H9 (cell line): Measurements from ENCODE around the gene RAB11FIP4. TPM values are rescaled to one million over a fixed set of nuclear protein-coding genes. Genes with fewer than 3 reads are reported as not detected.

Experiments
- DNase-seq: peaks from one replicate; pipeline ENCODE4 v3.0.0-alpha.2; 2017
- H2AFZ ChIP-seq: one replicate; pipeline ENCODE4 v1.6.1; 2013; ENCODE audit warnings: mild to moderate bottlenecking, low read length, control low read depth, moderate library complexity
- H2AK5ac ChIP-seq: 2 replicates; pipeline ENCODE4 v1.6.1; 2013; ENCODE audit warnings: low read length, control low read depth, mixed read lengths; ENCODE audit not compliant: insufficient read length
- H2BK120ac ChIP-seq: one replicate; pipeline ENCODE4 v1.6.1; 2013; ENCODE audit warnings: low read depth, mild to moderate bottlenecking, low read length, control low read depth, inconsistent platforms; ENCODE audit not compliant: poor library complexity, severe bottlenecking
- H2BK12ac ChIP-seq: 2 replicates; pipeline ENCODE4 v1.6.1; 2013; ENCODE audit warnings: low read length, control low read depth, mixed read lengths, low read depth; ENCODE audit not compliant: insufficient read length
- H2BK15ac ChIP-seq: 2 replicates; pipeline ENCODE4 v1.6.1; 2013; ENCODE audit warnings: low read depth, low read length, control low read depth
- H2BK20ac ChIP-seq: one replicate; pipeline ENCODE4 v1.6.1; 2013; ENCODE audit warnings: low read depth, mild to moderate bottlenecking, low read length, control low read depth, inconsistent platforms; ENCODE audit not compliant: poor library complexity, severe bottlenecking
- H2BK5ac ChIP-seq: 2 replicates; pipeline ENCODE4 v1.6.1; 2013; ENCODE audit warnings: low read length, control low read depth, mixed read lengths; ENCODE audit not compliant: insufficient read length
- H3K14ac ChIP-seq: 2 replicates; pipeline ENCODE4 v1.6.1; 2013; ENCODE audit warnings: low read length, control low read depth; ENCODE audit not compliant: insufficient read depth
- H3K18ac ChIP-seq: 2 replicates; pipeline ENCODE4 v1.6.1; 2013; ENCODE audit warnings: low read depth, mild to moderate bottlenecking, mixed read lengths, low read length, control low read depth; ENCODE audit not compliant: insufficient read length
- H3K23ac ChIP-seq: 2 replicates; pipeline ENCODE4 v1.6.1; 2013; ENCODE audit warnings: low read length, control low read depth, mixed read lengths, low read depth; ENCODE audit not compliant: insufficient read length
- H3K23me2 ChIP-seq: 2 replicates; pipeline ENCODE4 v1.6.1; 2013; ENCODE audit warnings: low read depth, mild to moderate bottlenecking, mixed read lengths, low read length, control low read depth; ENCODE audit not compliant: insufficient read length, poor library complexity, severe bottlenecking
- H3K27ac ChIP-seq: 2 replicates; pipeline ENCODE4 v1.5.1; 2013; ENCODE audit warnings: low read length, control low read depth, mixed read lengths, low read depth; ENCODE audit not compliant: insufficient read length
- H3K27me3 ChIP-seq: 2 replicates; pipeline ENCODE4 v1.6.1; 2013; ENCODE audit warnings: low read length, control low read depth, inconsistent platforms; ENCODE audit not compliant: insufficient read depth
- H3K4ac ChIP-seq: 2 replicates; pipeline ENCODE4 v1.6.1; 2013; ENCODE audit warnings: low read depth, mild to moderate bottlenecking, control low read depth, inconsistent platforms, low read length, moderate library complexity
- H3K4me1 ChIP-seq: 2 replicates; pipeline ENCODE4 v1.6.1; 2013; ENCODE audit warnings: low read length, control low read depth, inconsistent platforms; ENCODE audit not compliant: insufficient read depth
- H3K4me2 ChIP-seq: 2 replicates; pipeline ENCODE4 v1.6.1; 2013; ENCODE audit warnings: low read length, control low read depth, mixed read lengths; ENCODE audit not compliant: insufficient read length, insufficient read depth
- H3K56ac ChIP-seq: 2 replicates; pipeline ENCODE4 v1.6.1; 2013; ENCODE audit warnings: low read depth, mild to moderate bottlenecking, mixed read lengths, low read length, control low read depth; ENCODE audit not compliant: insufficient read length
- H3K79me1 ChIP-seq: 2 replicates; pipeline ENCODE4 v1.6.1; 2013; ENCODE audit warnings: low read depth, mild to moderate bottlenecking, moderate library complexity, low read length, control low read depth, inconsistent platforms; ENCODE audit not compliant: insufficient read depth, poor library complexity, severe bottlenecking
- H3K79me2 ChIP-seq: 2 replicates; pipeline ENCODE4 v1.6.1; 2013; ENCODE audit warnings: low read length, control low read depth, inconsistent platforms; ENCODE audit not compliant: insufficient read depth
- H3K9ac ChIP-seq: 2 replicates; pipeline ENCODE4 v1.6.1; 2013; ENCODE audit warnings: low read length, control low read depth, mixed read lengths; ENCODE audit not compliant: insufficient read length; ENCODE audit errors: extremely low read depth
- H3K9me3 ChIP-seq: one replicate; pipeline ENCODE4 v1.6.1; 2013; ENCODE audit warnings: low read depth, low read length, inconsistent platforms; ENCODE audit not compliant: control insufficient read depth
- H3T11ph ChIP-seq: one replicate; pipeline ENCODE4 v1.6.1; 2013; ENCODE audit warnings: mild to moderate bottlenecking, low read length, control low read depth, inconsistent platforms
- H4K20me1 ChIP-seq: one replicate; pipeline ENCODE4 v1.6.1; 2013; ENCODE audit not compliant: control insufficient read depth, insufficient read length, insufficient read depth
- H4K5ac ChIP-seq: 2 replicates; pipeline ENCODE4 v1.6.1; 2013; ENCODE audit warnings: low read depth, mild to moderate bottlenecking, mixed read lengths, low read length, control low read depth; ENCODE audit not compliant: insufficient read length
- H4K8ac ChIP-seq: replicated peaks from 2 replicates; pipeline ENCODE4 v1.6.1; 2013; ENCODE audit warnings: low read length, control low read depth, mixed read lengths, low read depth; ENCODE audit not compliant: insufficient read length
- H4K91ac ChIP-seq: 2 replicates; pipeline ENCODE4 v1.6.1; 2013; ENCODE audit warnings: low read depth, mild to moderate bottlenecking, moderate library complexity, mixed read lengths, low read length, control low read depth; ENCODE audit not compliant: insufficient read length
- H3K27ac Mint-ChIP-seq, 3 experiments: 2 replicates in 2 of 3; 3 replicates in 1 of 3; pipeline ENCODE4 v1.8.0; 2020 to 2021; ENCODE audit warnings: mixed read lengths in 3 of 3, mild to moderate bottlenecking in 1 of 3, moderate library complexity in 1 of 3
- H3K27me3 Mint-ChIP-seq: 2 replicates; pipeline ENCODE4 v1.8.0; 2021; ENCODE audit warnings: low read depth, mild to moderate bottlenecking, moderate library complexity, mixed read lengths
- H3K36me3 Mint-ChIP-seq, 3 experiments: 2 replicates in 2 of 3; 3 replicates in 1 of 3; pipeline ENCODE4 v1.8.0; 2020 to 2021; ENCODE audit warnings: low read depth in 3 of 3, mixed read lengths in 3 of 3; ENCODE audit not compliant: insufficient read depth in 1 of 3
- H3K4me1 Mint-ChIP-seq, 2 experiments: 2 replicates each; pipeline ENCODE4 v1.8.0; 2020; ENCODE audit warnings: mixed read lengths in 2 of 2
- H3K4me3 Mint-ChIP-seq, 2 experiments: 2 replicates in 1 of 2; 3 replicates in 1 of 2; pipeline ENCODE4 v1.8.0; 2020 to 2021; ENCODE audit warnings: mild to moderate bottlenecking in 2 of 2, mixed read lengths in 2 of 2, moderate library complexity in 1 of 2
- H3K9me3 Mint-ChIP-seq, 2 experiments: 2 replicates in 1 of 2; 3 replicates in 1 of 2; pipeline ENCODE4 v1.8.0; 2020; ENCODE audit warnings: mild to moderate bottlenecking in 2 of 2, mixed read lengths in 2 of 2, moderate library complexity in 1 of 2
- CTCF ChIP-seq: fragments of 200-600 bp; sonication (generic); conservative IDR thresholded peaks from 3 replicates; pipeline ENCODE4 v1.8.0; 2021; ENCODE audit warnings: antibody characterized with exemption, mild to moderate bottlenecking
- WGBS: extraction: QIAGEN DNeasy Blood & Tissue Kit; methylation state at CpG from one replicate; pipeline ENCODE4 v1.1.7; 2013; ENCODE audit warnings: missing lambda C conversion rate, low lambda C conversion rate, mixed read lengths; ENCODE audit not compliant: insufficient read length; ENCODE audit errors: extremely low coverage; 5-methylcytosine and 5-hydroxymethylcytosine counted together
- total RNA-seq: library from RNA; stranded (reverse); gene quantifications from 2 replicates; pipeline ENCODE4 v1.2.1, GENCODE V29; 2021

RAB11FIP4 gene
- total RNA-seq, 1 experiment from 2014 or later = 25.7 TPM

- H3K36me3 Mint-ChIP-seq = peaks cover 0 to under 1% (median 0%) of the 10 kb centered on the region in 3 experiments; a peak in 3 of 7 replicates
- Histone ChIP-seq H3K9me3 (no peaks in the 10 kb centered on the region), H3K56ac (no peak overlapping the region), H3K14ac (no peak overlapping the region; the same call in 1 of the 2 replicates), H3K9ac (no peak overlapping the region), H2AK5ac (no peak overlapping the region), H4K20me1 (peaks cover 4% of the 10 kb centered on the region), H2BK120ac (no peak overlapping the region), H3K79me2 (no peaks in the 10 kb centered on the region), H3K18ac (no peak overlapping the region), H3K23ac (no peak overlapping the region), H4K8ac (no peak overlapping the region), H3K79me1 (peaks cover 5% of the 10 kb centered on the region), H2BK5ac (no peak overlapping the region), H3K27ac (no peak overlapping the region), H2BK12ac (no peak overlapping the region), H3K4me1 (no peaks in the 10 kb centered on the region), H3K4me2 (no peak overlapping the region), H4K5ac (no peak overlapping the region), H3K4ac (no peak overlapping the region), H2AFZ (no peak overlapping the region), H3K27me3 (no peaks in the 10 kb centered on the region), H4K91ac (no peak overlapping the region), H2BK20ac (no peak overlapping the region), H2BK15ac (no peak overlapping the region), H3K23me2 (no peaks in the 10 kb centered on the region), H3T11ph (no peak overlapping the region)
- no peaks in the 10 kb centered on the region; a peak in 1 of 5 replicates for H3K9me3 Mint-ChIP-seq
- H3K4me1 Mint-ChIP-seq = peaks cover 8 to 15% of the 10 kb centered on the region in 2 experiments
- DNase-seq = no peak
- H3K4me3 Mint-ChIP-seq = no peak overlapping the region
- TF ChIP-seq CTCF = no peak
- WGBS = no CpG with 5 or more reads among the region's 9 CpGs
- H3K27ac Mint-ChIP-seq = no peak overlapping the region
- no peaks in the 10 kb centered on the region for H3K27me3 Mint-ChIP-seq
Observed at GRCh38 chr17:31511580-31511979, 120.1 kb downstream of the RAB11FIP4 start.
